NCI-H1436 treated with DMSO at 0.1 percent for 48 hours (cell line): Measurements from ENCODE around the gene TPCN2.

Source experiments
- DNase-seq: peaks from one replicate; lab custom pipeline; 2025; lab: John Stamatoyannopoulos, UW

TPCN2 gene

DNA sequence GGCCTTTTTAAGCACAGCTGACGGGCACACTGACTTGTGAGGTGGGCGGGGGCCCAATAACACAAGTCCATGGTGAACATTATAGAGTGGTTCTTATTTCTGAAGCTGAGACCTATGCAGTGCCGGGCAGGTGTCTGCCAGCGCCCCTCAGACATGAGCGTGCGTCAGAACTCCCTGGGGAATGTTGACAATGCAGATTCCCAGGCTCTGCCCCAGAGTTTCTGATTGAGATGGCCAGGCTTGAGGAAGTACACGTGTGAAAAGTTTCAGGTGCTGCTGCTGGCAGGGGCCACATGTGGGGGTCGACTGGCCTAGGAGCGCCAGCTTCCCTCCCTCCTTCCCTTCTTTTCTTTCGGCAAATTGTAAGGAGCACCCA is 46.2 kb downstream of the TPCN2 start:
- no peak for DNase-seq

DNA sequence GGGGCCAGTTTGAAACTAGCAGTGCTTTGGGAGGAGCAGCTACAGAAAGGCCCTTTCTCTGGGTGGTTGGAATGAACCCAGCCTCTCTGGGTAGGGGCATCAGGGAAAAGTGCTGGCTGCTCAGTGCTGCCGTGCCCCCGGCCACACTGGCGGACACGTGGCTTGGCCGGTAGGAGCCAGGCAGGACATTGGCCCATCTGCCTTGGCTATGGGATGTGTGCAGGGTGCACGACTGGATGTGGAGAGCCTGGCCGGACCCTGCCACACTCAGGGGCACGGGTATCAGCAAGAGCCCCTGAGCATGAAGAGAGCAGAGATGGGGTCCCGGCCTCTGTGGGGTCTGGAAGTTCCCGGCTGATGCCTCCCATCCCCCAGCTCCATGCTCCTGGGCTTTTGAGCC is 46.6 kb downstream of the TPCN2 start:
- DNase-seq = no peak

GRCh38 chr11:69096473-69096872 is 47.7 kb downstream of the TPCN2 start:
- no peak for DNase-seq

GRCh38 chr11:69097263-69097662 is 48.5 kb downstream of the TPCN2 start:
- no peak for DNase-seq

GRCh38 chr11:69099180-69099579 is 50.4 kb downstream of the TPCN2 start:
- DNase-seq = no peak

- no peak for DNase-seq
Observed at GRCh38 chr11:69100454-69101114, 51.9 kb downstream of the TPCN2 start.

- no peak for DNase-seq
Observed at GRCh38 chr11:69101115-69101791, 52.5 kb downstream of the TPCN2 start.

GRCh38 chr11:69101792-69102695 is 53.3 kb downstream of the TPCN2 start:
- DNase-seq = no peak

GRCh38 chr11:69102732-69103615 is 54.2 kb downstream of the TPCN2 start:
- no peak for DNase-seq

GRCh38 chr11:69104212-69104855 is 55.6 kb downstream of the TPCN2 start:
- no peak for DNase-seq

GRCh38 chr11:69104856-69105395 is 56.2 kb downstream of the TPCN2 start:
- no peak for DNase-seq

DNA sequence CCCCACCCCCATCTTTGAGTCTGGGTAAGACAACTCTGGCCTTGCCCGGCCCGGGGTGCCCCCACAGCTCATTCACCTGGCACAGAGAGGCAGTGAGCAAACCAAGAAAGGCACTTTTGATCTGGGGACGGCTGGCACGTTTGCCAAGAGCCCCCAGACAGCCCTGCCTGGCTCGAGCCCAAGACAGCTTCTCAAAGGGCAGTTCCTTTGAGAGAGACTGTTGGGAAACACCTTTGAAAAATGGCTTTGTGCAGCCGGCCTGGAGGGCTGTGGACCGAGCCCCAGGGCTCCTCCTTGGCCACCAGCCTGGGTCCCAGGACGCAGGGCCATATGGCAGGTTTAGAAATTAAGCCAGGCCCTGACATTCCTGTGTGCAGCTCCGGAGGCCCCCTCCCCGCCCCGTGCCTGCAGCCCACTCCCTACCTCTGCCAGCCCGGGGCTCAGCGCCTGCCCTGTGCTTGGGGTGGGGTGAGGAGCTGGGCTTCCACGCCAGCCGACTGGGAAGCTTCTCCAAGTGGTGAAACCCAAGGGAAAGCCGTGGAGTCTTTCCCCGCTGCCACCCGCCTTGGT is 56.8 kb downstream of the TPCN2 start:
- DNase-seq = no peak

GRCh38 chr11:69106031-69106811 is 57.5 kb downstream of the TPCN2 start:
- no peak for DNase-seq

DNA sequence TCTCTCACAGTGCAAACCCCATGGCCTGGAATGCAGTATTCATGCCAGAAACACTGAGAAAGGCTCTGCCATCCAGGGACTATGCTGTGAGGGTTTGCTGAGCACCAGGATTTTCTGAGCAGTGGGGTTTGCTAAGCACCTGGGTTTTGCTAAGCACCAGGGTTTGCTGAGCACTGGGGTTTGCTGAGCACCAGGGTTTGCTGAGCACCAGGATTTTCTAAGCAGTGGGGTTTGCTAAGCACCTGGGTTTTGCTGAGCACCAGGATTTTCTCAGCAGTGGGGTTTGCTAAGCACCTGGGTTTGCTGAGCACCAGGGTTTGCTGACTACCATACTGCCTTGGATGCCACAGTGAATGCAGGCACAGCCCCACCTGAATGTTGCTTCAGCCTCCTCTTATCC is 58.7 kb downstream of the TPCN2 start:
- no peak for DNase-seq

- no peak for DNase-seq
Observed at GRCh38 chr11:69108030-69108429, 59.3 kb downstream of the TPCN2 start.

DNA sequence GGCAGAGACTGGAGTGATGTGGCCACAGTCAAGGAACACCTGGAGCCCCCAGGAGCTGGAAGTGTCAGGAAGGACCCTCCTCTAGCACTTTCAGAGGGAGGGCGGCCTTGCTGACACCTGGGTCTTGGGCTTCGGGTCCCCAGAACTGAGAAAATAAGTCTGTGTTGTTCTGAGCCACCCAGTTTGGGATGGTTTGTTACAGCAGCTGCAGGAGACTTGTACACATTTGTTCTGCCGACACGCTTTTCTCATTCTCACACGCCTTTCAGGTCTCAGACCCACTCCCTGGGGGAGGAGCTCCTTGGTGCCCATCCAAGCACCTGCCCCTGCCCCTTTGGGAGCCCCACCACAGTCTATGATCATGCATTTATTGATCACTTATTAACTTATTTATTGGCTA is 59.8 kb downstream of the TPCN2 start:
- DNase-seq = no peak

GRCh38 chr11:69109101-69109500 is 60.4 kb downstream of the TPCN2 start:
- no peak for DNase-seq

DNA sequence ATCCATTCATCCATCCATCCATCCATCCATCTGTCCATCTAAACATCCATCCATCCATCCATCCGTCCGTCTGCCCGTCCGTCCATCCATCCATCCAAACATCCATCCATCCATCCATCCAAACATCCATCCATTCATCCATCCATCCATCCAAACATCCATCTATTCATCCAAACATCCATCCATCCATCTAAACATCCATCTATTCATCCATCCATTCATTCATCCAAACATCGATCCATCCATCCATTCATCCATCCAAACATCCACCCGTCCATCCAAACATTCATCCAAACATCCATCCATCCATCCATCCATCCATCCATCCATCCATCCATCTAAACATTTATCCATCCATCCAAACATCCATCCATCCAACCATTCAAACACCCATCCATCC is 61.7 kb downstream of the TPCN2 start:
- DNase-seq = no peak

DNA sequence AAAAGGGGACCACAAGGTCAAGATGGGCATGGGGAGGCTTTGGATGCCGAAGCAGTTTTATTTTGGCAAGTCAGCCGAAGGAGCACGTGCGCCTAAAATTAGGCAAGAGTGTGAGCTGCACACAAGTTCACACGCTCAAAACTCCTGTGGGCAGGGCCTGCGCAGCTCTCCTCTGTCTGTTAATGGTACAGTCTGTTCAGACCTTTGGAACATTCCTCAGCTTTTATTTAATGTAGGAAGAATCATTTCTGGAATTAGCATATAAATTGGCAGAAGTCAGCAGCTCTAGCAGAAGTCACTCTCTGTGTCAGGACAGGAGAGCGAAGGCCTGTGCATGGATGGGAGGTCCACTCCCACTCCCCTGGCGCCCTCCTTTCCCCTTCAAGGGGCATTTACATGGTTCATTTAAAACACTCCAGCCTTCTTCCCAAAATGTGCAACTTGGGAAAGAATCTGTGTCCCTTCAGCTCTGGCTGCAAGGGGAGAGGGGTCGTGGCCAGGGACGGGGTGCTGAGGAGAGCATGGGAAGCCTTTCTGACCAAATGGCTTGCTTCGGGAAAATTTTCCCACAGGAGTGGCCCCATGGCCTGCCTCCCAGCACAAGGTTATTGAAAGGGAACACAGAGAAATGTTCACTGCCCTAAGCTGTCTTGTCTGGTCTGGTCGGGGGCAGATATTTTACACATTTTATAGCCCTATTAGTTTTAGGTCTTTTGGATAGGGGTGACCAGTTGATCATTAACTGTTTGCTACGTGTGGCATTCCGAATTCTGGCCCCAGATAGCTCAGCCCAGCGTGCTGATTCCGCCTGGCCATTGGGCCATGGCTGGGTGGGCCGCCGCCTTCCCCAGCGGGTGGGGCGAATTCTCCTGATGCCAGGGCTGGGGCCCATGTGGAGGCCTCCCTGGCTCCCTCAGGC is 63.2 kb downstream of the TPCN2 start:
- DNase-seq = no peak
